Measurements from ENCODE around the gene MBD3.

The MBD3 gene

GRCh38 chr19:1592755-1593500, at the start of gene MBD3:
MBD3 (minus strand) TSS chr19:1592865; CDS start chr19:1592631, 234 bp downstream.
- peak; percentile 87 for DNase-seq

- DNase-seq: peak; percentile 95
Observed at GRCh38 chr19:1640893-1641448, 48.3 kb upstream of the MBD3 start.

GRCh38 chr19:1636325-1637236, 43.9 kb upstream of the MBD3 start:
- no peak for DNase-seq

GRCh38 chr19:1634938-1635243, 42.2 kb upstream of the MBD3 start:
- no peak for DNase-seq

GRCh38 chr19:1634242-1634937, 41.7 kb upstream of the MBD3 start:
- no peak for DNase-seq

GRCh38 chr19:1633269-1633826, 40.7 kb upstream of the MBD3 start:
- DNase-seq: no peak

GRCh38 chr19:1632462-1633268, 40.0 kb upstream of the MBD3 start:
- DNase-seq: no peak

GRCh38 chr19:1631557-1632100, 39.0 kb upstream of the MBD3 start:
- DNase-seq: no peak

GRCh38 chr19:1630811-1631210, 38.1 kb upstream of the MBD3 start:
- no peak for DNase-seq

GRCh38 chr19:1630012-1630411, 37.3 kb upstream of the MBD3 start:
- DNase-seq: no peak

- DNase-seq: no peak
Observed at GRCh38 chr19:1629256-1629808, 36.7 kb upstream of the MBD3 start.

GRCh38 chr19:1627194-1627593, 34.5 kb upstream of the MBD3 start:
- no peak for DNase-seq

GRCh38 chr19:1626417-1627010, 33.8 kb upstream of the MBD3 start:
- no peak for DNase-seq

- peak; percentile 10 for DNase-seq
Observed at GRCh38 chr19:1624458-1624857, 31.8 kb upstream of the MBD3 start.

- DNase-seq: no peak
Observed at GRCh38 chr19:1622541-1622940, 29.9 kb upstream of the MBD3 start.

- no peak for DNase-seq
Observed at GRCh38 chr19:1622007-1622406, 29.3 kb upstream of the MBD3 start.

- no peak for DNase-seq
Observed at GRCh38 chr19:1621574-1621973, 28.9 kb upstream of the MBD3 start.

- DNase-seq: no peak
Observed at GRCh38 chr19:1621021-1621420, 28.4 kb upstream of the MBD3 start.

GRCh38 chr19:1620502-1620901, 27.8 kb upstream of the MBD3 start:
- no peak for DNase-seq

GRCh38 chr19:1619703-1620102, 27.0 kb upstream of the MBD3 start:
- DNase-seq: no peak

GRCh38 chr19:1619094-1619439, 26.4 kb upstream of the MBD3 start:
- no peak for DNase-seq

All from NCI-H2171 treated with DMSO at 0.1 percent for 48 hours (cell line).